HG03521 (cell line): ENCODE results near the gene SRC.

Experiments used
- ATAC-seq: cut with Tn5 transposase; IDR thresholded peaks from one replicate; pipeline ENCODE4 v1.9.1; 2021; ENCODE audit warnings: mild to moderate bottlenecking, moderate library complexity; ENCODE audit not compliant: unreplicated experiment

The SRC gene

DNA sequence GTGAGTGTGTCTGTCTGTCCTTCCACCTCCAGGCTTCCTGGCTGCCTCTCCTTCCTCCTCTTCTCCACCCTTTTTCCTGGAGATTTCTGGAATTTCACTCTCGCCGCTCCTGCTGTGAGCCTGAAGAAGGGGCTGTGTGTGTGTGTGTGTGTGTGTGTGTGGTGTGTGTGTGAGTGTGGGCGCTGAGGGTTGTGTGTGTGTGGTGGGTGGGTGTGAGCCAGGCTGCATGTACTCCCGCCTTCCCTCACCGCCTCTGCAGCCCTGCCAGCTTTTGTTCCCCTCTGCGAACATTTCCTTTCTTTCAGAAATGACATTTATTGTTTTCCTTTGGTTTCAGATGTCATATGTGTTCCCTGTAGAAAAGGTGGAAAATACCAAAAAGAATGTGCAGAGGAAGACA, 76.0 kb downstream of the SRC start:
- ATAC-seq = no peak

DNA sequence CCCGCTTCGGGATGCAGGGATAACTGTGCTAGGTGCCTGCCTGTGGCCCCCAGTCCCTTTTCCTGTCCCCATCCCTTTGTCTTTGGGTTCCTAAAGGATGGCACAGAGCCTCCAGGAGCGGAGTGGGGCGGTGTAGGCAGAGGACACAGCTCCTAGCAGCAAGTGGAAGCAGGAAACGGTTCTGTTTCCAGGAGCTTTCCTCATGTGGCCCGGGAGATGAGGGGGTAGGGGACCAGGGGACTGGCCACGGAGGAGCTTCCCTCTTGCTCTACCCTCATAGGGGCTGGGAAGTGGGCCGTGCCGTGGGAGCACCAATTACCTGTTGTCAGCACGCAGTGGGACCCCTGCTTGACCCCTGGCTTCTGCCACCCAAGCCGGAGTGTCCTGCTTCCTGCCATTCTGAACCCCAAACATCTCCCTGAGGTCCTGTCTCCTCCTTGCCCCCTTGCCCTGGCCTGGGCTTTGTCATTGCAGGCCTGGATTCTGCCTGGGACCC, 76.9 kb downstream of the SRC start:
- no peak for ATAC-seq

DNA sequence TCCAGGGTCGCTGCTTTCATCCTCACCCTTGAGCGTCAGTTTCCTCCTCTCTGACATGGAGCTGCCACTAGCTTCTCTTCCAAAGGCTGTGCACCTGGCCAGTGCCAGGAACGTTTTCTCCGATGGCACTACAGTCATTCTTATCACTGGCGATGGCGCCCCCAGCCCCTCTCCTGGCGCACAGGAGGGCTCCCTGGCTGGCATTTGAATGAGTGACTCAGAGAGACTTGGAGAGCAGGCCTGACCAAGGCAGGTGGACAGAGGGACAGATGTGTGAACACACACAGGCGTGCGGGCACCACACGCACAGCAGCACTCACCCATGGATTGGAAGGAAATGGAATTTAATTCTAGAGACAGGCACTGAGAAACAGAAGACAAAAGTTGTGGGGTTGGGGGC, 77.6 kb downstream of the SRC start:
- no peak for ATAC-seq

DNA sequence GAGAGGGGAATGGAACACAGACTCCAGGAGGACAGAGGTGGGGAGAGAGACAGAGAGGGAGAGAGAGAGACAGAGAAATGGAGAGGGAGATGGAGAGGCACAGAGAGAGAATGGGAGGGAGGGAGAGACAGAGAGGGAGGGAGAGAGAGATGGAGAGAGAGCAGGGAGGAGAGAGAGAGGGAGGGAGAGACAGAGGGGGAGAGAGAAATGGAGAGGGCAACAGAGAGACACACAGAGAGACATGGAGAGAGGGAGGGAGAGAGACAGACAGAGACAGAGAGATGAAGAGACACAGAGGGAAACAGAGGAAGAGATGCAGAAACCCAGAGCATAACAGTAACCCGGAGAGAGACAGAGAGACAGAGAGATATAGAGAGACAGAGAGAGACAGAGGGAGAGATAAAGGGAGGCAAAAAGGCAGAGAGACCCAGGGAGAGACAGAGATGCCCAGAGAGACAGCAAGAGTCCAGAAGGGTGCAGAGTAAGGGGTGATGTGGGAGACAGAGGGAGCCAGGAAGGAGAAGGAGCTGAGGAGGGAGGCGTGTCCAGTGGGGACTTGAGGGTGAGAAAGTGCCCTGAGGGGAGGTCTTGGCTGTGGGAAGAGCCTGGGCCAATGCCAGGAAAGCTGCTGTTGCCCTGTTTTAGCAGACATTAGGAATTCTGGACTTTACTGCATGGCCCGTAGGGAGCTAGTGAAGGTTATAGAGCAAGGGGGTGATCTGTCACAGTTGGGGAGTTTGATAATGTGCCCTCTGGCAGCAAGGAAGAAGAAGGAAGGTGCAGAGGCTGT, 78.3 kb downstream of the SRC start:
- no peak for ATAC-seq

DNA sequence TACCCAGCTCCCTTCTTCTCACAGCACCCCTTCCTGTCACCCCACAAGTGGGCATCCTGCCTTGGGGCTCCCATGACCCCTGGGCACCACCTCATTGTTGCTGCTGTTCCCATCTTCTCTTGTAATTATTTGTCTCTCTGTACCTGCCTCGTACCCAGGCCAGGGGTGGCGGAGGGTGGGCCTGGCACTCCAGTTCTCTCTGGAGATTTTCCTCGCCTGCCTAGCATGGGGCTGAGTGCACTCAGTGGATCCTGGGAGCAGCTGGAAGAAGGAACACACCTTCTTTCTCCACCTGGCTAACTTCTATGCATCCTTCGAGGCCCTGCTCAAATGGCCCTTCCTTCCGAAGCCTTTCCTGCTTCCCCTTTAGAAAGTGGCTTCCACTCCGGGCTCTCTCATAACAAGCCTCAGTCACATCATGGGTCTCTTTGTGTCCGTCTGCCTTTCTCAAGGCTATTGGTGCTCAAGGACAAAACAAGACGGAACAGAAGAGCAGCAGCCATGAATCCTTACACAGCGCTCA, 79.2 kb downstream of the SRC start:
- ATAC-seq = no peak

DNA sequence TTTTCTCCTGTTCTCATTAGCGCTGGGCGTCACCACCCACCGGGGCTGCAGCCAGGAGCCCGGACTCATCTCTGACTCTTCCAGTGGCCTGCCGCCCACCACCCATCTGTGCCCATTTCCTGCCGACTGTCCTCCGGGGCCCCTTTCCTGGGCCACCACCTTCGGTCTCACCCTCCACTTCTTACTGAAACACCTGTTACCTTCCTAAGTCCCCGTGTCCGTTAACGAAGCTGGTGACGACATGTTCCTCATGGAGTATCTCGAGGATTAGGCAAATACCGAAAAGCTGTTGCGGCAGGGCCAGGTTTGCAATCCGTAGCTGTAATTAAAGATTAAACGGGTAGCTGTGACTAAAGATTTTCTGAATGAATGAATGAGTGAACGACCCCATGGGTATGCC, 80.2 kb downstream of the SRC start:
- no peak for ATAC-seq

DNA sequence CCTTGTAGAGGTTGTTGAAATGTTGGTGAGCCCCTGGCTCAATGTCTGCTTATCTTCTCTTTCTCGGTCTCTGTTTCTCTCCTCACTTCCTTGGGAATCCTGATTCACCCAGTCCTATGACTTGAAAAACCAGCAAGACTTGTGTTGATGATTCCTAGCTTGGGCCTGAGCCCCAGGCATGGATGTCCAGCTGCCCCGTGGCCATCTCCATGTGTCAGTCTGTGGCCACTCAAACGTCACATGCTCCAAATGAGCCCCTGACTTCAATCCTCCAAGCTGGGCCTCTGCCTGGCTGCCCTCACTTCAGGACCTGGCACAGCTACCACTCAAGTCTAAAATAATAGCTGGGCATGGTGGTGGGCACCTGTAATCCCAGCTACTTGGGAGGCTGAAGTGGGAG, 81.0 kb downstream of the SRC start:
- no peak for ATAC-seq

DNA sequence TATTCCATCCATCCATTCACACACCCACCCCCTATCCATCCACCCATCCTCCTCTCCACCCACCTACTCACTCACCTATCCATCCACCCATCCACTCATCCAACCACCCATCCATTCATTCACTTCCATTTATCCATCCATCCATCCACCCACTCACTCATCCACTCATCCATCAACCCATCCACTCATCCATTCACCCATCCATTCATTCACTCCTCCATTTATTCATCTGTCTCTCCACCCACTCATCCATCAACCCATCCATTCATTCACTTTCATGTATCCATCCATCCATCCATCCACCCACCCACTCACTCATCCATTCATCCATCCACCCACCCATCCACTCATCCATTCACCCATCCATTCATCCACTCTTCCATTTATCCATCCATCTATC, 84.1 kb downstream of the SRC start:
- no peak for ATAC-seq

DNA sequence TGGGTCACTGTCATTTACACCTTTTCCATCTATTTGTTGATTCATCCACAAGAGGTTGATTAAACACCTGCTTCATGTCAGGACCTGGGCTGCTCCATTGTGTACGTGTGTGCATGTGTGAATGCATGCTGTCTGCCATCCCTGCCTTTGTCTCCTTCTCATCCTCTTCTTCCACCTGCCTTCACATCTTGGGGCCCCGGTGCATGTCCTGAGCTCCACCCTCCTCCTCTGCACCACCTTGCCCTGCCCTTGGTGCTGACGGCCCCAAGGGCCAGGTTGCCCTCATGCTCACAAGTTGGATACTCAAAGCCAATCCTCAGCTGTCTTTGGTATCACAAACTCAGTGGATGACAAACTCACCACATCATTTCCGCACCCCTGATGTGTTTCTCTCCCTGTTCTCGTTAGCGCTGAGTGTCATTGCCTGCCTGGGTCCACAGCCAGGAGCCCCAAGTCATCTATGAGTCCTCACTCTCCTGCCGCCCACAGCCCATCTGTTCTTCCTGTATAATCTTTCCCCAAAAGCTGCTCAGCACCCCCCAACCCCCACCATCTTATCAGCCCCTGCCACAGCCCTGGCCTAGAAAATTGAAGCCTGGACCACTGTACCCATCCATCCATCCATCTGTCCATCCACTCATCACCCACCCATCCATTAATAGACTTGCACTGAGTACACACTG, 85.0 kb downstream of the SRC start:
- no peak for ATAC-seq

DNA sequence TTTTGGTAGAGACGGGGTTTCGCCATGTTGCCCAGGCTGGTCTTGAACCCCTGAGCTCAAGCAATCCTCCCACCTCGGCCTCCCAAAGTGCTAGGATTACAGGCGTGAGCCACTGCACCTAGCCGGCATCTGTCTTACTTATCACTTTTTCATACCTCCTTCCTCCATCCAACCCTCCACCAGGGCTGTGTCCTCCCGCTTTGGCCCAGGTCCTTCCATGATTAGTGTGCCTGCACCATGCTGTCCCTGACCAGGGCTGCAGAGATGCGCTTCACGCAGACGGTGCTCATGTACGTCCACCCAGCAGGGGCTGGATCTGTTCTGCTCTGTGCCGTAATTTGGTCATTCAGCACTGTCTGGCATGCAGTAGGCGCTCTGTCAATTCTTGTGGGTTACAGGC, 85.8 kb downstream of the SRC start:
- ATAC-seq = no peak

DNA sequence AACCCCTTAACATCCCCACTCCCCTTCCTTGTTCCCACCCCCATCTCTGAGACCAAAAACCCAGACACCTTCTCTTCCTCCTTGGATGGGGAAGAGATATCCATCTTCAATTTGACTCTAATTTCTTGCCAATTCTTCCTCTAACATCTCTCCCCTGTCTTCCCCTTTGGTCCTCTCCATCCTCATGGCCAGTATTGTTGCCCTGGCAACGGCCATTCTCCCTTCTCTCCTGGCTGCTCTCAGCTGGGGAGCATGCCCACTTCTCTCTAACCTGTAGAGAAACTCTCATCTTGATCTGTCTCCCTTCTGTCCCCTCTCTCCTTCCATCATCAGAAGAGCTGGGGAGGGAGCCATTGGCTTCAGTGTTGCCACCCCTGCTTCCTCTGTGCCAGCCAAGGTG, 86.7 kb downstream of the SRC start:
- ATAC-seq = no peak

DNA sequence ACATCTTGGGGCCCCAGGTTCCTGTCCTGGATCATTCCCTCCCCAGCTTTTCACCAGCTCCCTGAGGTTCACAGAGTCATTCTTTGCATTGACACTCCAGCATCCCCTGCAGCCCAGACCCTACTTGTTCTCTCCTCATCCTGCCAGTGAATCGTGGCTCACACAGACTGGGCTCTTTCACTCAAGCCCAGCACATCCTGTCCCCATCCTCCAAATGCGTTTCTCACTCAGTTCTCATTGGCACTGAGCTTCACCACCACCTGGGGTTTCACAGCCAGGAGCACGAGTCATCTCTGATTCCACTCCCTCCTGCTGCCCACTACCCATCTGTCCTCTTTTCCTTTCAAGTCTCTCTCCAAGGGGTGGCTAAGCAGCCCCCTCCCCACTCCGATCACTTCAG, 89.7 kb downstream of the SRC start:
- no peak for ATAC-seq

DNA sequence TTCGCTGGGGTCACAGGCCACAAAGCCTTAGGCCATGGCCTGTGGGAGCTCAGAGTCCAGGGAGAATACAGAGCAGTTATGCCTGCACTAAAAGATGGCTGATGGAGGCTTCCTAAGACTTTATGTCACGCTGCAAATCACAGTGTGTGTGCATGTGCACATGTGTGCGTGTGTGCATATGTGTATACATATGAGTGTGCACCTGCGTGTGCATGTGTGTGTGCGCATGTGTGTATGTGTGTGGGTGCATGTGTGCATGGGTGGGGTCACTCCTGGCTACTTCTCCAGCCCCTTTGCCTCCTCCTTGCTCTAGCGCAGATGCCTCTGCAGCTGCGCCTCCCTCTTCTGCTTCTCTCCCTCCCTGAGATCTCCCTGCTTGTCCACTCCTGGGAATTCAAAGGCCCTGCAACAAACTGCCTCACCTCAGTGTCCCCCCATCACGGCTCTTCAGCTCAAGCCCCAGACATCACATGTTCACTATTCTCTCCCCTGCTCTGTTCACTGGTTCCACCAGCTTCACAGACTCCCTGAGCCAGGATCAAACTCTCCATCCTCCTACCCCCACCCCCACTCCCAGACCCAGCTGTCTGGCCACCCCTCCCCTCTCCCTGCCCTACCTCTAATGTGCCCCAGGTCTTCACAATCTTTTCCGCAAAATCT, 90.7 kb downstream of the SRC start:
- no peak for ATAC-seq

DNA sequence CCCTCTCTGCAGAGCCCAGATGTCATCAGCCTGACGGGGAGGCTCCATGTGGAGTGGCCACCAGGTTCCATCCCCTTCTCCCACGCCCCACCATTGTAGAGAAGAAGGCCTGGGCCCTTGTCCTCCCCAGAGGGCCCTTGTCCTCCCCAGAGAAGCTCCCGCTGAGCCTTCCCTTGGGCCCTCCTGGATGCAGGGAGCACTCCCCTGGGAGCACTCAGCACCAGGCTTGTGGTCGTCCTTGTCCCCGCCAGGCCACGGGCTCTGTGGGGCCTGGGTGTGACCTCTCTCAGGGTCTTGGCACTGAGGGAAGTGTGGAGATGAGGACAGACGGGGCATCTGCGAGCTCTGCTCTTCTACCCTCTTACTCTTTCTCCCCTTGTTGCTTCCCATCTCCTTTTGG, 91.7 kb downstream of the SRC start:
- no peak for ATAC-seq

DNA sequence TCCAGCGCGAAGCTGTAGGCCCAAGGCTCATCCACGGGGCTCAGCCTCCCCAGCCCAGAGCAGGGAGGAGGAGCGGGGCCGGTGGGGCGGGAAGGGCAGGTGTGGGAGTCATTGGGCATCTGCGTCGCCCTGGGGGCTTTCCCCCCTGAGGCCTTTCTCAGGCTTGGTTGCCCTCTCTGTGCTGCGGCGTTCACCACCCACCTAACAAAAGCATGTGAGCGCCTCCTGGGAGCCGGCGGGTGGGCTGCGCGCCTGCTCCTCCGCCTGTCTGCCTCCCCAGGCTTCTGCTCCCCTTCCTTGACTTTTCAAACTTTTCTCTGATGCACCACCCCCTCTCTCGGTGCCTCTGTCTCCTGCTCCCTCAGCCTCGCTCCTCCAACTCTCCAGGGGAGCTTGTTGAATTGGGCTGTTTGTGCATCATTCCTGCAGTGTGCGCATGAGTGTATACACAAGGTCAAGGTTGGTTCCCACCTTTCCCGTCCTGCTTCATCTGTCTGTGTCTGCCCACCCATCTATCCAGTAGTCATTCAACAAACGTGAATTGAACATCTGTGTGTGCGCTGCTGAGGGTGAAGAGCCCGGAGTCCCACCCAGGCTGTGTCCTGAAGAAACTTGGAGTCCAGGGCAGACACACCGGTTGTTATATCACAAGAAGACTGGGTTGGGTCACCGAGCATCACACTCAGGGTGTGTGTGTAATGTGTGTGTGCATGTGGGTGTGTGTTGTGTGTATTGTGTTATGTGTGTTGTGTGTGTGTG, 92.7 kb downstream of the SRC start:
- no peak for ATAC-seq

DNA sequence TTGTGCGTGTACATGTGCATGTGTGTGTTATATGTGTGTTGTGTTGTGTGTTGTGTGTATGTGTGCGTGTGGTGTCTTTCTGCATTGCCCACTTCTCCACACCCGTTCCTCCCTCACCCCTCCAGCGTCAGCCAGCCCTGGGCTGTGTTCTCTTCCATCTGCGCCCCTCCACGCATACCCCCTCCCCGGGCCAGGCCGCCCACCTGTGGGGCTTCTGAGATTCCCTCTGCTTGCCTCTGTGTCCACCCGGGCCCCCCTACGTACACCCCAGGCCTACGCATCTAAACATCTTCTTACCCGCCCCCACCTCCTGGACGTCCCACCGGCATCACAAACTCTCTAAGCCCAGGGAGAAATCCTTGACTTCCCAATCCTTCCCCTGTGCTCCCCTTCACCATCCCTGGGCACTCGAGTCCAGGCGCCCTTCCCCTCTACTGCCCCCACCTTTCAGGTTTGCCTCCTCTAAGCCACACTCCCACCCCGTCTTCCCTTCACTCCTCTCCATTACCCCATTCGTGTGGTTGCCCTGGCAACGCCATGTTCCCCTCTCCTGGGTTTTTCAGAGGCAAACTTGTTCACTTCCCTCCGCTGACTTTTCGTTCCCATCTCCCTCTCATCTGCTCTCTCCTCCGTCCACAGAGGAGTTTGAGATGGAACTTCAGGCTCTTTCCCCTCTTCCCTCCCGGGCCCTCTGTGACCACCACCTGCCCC, 93.4 kb downstream of the SRC start:
- ATAC-seq = no peak

DNA sequence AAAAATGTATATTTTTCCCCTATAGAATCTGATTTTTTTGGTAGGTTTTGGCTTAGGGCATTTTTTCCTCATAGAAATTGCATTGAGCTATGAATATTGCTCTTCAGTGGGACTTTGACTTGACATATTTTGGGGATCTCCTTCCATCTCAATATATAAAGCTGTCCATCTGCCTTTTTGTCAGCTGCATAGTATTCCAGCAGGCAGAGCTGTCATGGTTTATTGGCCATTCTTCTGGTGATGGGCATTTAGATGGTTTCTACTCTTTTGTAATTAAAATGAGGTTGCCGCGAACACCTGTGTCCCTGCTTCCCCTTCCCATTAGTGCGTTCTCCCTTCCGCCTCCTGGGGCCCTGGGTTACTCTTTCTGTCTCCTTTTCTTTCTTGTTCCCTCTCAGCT, 95.1 kb downstream of the SRC start:
- no peak for ATAC-seq

DNA sequence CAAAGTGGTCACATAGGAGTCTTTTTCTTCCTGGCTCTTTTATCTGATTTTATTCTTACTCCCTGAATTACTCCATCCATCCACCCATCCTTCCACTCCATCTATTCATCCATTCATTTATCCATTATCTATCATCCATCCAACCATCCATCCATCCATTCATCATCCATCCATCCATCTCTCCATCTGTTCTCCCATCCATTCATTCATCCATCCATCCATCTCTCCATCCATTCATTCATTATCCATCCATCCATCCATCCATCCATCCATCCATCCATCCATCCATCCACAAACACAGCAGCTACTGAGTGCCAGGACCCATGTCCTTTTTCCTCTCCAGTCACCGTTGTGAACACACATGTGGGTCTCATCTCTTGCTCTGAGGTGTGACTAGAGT, 96.6 kb downstream of the SRC start:
- no peak for ATAC-seq

DNA sequence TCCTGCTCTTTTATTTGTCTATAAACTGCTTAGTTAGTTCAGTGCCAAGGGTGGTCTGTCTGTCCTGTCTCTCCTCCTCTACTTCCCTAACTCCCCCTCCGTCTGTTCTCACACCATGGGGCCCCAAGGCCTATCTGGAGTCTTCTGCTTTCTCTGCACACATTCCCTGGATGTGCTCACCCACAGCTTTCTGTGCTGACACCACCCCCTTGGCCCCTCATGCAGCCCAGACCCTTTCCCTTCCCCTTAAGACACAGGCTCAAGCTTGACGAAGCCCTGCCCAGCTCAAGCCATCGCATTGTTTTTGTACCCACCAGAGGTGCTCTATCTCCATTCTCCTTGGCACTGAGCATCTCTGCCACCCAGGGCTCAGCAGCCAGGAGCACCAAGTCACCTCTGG, 97.0 kb downstream of the SRC start:
- no peak for ATAC-seq

DNA sequence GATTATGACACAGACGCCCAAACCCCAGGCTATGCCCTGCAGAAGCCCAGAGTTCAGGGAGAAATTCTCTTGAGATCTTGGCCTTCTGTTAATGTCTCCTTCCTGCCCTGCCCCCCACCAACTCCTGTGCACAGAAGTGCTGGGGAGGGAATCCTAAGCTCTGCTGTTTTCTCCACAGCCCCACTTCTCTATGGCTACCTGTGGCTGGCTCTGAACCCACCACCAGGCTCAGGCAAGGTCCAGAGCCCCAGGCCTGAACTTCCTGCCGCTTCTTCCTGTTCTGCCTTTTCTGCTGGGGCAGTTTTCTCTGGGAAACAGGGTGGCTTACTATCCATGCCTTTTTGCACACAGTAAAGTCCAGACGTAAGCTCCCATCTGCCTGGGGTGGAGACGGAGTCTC, 97.7 kb downstream of the SRC start:
- no peak for ATAC-seq
